NCI-H2107 treated with DMSO at 0.1 percent for 48 hours (cell line): ENCODE data around the gene TNFSF18.
"Not testable (repeated sequence)": the region's sequence is repeated elsewhere in the genome, so short reads cannot be mapped to it uniquely, and the experiment has no call there.

ENCODE experiments used
- DNase-seq: peaks from one replicate; lab custom pipeline; 2025; ENCODE audit not compliant: unreplicated experiment; lab: John Stamatoyannopoulos, UW

Gene TNFSF18

GRCh38 chr1:173050865-173051264 lies at the start of gene TNFSF18:
TNFSF18 (minus strand) TSS chr1:173050941; CDS start chr1:173050896, 45 bp downstream.
- DNase-seq, result no peak

- no peak for DNase-seq
Observed at GRCh38 chr1:173099166-173099565, 48.4 kb upstream of the TNFSF18 start.

DNA sequence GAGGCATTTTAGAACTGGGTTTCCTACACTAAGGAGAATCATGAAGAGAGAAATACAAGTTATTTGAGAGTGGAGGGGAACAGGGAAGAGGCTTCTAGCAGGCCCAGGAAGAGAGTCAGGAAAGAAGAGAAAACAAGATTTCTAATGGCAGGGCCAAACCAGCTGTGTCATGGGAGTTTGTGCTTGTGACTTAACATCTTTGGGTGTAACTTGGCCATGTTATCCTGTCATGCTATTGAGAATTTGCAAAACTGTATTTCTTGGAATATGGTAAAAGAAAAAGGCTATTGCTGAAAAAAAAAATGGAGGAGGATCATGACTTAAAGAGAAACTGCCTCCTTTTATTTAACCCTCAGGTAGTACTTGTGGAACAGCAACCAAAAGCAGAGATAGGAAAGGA lies 47.4 kb upstream of the TNFSF18 start:
- DNase-seq, result no peak

DNA sequence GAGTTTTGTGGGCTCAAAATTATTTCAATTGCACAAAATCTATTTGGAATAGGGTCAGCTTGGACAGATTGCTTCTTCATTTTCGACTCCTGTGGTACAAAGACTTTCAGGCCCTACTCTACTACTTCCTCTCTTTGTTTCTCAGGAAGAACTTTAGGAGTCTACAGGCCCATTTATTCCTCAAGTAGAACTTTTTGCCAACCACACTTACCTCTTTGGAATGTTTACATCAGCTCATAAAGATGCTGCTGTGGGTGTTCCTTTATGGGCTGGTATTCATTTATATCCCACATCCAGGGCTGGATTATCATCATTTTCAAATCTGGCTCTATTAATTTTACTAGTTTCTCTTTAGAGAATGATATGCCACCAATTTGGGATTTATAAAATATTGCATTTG lies 46.3 kb upstream of the TNFSF18 start:
- DNase-seq, result no peak

DNA sequence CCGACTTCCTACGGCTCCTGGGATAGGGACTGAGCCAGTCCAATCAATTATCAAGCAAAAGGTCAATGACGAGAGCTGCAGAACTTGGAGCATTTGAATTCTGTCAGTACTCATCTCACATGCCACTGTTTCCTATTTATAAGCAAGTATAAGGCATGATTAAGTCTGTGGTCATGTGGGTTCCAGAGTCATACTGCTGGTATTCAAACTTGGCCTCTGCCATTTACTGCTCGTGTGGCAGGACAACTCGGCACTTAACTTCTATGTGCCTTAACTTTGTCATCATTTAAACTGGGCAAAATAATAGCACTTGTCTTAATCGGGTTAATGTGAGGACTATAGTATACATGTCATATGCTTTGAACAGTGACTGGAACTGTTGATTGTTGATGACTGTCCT lies 44.9 kb upstream of the TNFSF18 start:
- no peak for DNase-seq

- DNase-seq, result no peak
Observed at GRCh38 chr1:173094541-173094940, 43.8 kb upstream of the TNFSF18 start.

GRCh38 chr1:173093691-173094445 lies 43.1 kb upstream of the TNFSF18 start:
- DNase-seq, result no peak

DNA sequence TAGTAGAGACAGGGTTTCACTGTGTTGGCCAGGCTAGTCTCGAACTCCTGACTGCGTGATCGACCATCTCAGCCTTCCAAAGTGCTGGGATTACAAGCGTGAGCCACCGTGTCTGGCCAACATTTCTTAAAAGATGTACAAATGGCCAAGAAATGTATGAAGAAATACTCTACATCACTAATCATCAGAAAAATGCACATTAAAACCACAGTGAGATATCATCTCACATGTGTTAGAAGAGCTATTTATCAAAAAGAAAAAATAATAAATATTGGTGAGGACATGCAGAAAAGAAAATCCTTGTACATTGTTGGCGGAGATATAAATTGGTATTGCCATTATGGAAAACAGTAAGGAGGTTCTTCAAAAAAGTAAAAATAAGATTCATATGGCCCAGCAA lies 33.6 kb upstream of the TNFSF18 start:
- DNase-seq, result no peak

- no peak for DNase-seq
Observed at GRCh38 chr1:173082913-173083312, 32.2 kb upstream of the TNFSF18 start.

DNA sequence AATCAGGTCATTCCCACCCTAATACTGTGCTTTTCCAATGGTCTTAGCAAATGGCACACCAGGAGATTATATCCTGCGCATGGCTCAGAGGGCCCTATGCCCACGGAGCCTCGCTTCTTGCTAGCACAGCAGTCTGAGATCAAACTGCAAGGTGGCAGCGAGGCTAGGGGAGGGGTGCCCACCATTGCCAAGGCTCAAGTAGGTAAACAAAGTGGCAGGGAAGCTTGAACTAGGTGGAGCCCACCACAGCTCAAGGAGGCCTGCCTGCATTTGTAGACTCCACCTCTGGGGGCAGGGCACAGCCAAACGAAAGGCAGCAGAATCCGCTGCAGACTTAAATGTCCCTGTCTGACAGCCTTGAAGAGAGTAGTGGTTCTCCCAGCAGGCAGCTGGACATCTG lies 23.5 kb upstream of the TNFSF18 start:
- DNase-seq, result not testable (repeated sequence)

DNA sequence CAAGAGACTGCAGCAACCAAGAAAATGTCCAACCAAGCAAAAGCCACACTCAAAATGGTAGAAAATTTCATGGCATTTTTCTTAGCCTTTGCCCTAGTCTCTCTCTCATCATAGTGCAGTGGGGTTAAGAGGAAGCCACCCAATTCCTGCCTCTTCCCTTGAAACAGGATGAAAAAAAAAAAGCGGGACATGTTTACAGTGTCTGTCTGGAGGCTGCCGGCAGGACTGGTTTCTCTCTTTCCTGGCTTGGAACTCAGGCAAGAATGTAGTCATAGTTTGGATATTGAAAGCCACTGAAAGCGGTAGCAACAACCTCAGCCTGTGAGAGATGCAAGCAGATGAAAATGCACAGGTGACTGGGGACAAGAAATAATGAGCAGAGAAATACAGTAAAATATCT lies 13.3 kb upstream of the TNFSF18 start:
- DNase-seq, result no peak

GRCh38 chr1:173063171-173063570 lies 12.4 kb upstream of the TNFSF18 start:
- DNase-seq, result no peak

GRCh38 chr1:173062150-173062938 lies 11.6 kb upstream of the TNFSF18 start:
- DNase-seq, result no peak

DNA sequence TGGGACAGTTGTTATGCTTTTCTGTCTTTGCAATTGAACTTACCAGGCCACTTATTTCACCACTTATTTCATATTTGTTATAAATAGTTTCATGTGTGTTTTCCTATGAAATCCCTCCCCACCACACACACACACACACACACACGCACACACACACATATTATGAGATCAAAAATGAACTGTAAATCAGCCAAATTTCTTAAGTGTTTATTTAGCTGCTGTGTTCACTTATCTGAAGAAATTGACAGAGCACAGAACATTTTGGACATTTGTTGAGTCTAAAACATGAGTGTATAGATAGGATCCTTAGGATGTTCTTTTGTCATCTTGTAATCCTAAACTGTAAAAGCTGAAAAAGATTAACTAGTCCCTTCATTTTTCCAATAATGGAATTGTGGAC lies 7.8 kb upstream of the TNFSF18 start:
- DNase-seq, result no peak

- no peak for DNase-seq
Observed at GRCh38 chr1:173057984-173058383, 7.2 kb upstream of the TNFSF18 start.

DNA sequence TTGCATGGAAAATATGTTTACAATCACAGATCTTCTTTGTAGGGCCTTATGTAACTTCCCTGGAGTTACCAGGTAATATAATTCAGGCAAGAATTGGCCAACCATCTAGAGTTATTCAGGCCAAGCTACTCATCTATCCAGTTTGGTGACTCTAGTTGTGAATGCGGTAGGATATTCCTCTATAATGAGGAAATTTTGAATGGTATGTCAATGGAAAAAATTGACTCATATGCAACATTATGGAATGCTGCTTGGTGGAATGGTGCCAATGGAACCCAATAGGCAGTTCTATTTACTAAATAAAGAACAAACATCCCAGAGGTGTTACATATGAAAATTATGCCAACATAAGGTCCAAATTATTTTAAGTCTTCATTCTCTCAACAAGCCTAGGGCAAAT lies 5.6 kb upstream of the TNFSF18 start:
- DNase-seq, result no peak

GRCh38 chr1:173052681-173053196 lies 2.0 kb upstream of the TNFSF18 start:
- no peak for DNase-seq

DNA sequence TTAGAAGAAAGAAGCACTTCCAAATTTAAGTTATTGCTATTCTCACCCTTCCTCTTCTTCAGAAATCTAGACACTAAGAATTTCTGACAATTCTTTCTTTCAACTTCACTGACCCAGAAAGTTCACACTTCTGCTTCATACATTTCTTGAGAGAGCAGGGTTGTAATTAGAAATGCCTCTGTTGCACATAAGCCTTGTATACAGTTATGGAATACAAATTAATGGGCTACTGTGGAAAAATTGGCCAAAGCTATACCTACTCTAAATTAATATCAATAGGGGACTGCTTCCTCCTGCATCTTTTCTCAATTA lies 1.5 kb downstream of the TNFSF18 start:
- no peak for DNase-seq

DNA sequence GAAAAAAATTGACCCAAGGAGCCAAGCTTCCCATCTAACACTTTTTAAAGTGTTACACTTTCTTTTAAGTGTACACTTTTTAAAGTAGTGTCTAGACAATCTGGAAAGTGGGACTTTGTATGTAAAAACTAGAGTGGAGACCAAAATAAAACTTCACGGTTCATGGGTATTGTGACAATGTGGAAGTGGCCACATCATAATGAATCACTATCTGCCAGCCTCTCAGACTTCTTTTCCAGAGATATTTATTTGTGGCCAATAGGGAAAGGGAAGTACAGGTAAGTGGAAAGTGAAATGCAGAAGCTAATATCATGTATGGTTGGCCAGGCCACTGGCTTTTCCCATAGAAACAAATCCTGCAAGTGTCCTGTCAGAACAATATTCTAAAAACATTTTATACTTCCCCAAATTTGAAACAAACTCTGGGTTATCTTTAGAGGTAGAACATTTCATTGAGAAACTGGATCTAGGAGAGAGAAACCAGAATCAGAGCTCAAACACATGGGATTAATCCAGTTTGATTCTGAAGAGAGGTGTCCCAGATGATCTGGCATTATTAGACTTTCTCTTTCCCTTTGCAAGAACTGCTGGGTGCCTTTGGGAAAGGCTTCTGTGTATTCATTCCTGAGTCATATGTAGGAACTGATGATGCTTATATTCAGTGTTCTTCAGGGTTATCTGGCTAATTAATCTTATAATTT lies 2.0 kb downstream of the TNFSF18 start:
- DNase-seq, result no peak

- DNase-seq, result no peak
Observed at GRCh38 chr1:173044656-173045055, 6.1 kb downstream of the TNFSF18 start.

DNA sequence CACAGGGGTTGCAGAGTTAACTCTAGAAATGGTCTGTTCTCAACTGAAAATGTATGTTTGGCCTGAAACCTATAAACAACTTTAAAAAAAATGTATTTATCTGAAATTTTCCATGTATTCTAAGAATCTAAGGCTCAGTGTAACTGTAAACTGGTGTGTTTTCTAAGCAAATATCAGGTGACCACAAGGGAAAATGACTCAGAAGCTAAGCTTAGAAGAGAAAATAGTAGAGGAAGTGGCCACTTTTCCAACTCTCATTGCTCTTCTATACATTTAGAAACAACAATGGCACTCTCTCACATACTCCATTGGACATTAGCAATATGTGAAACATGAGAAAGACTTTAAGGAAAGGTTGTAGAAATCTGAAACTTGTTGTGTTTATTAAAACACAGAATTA lies 7.5 kb downstream of the TNFSF18 start:
- DNase-seq, result no peak

GRCh38 chr1:173042806-173043205 lies 7.9 kb downstream of the TNFSF18 start:
- DNase-seq, result no peak
